HG03060 (cell line): ENCODE results near the gene ARHGAP24.
A peak's percentile ranks its signal among the peaks of the same experiment; 100 is the strongest.

Experiments used
- ATAC-seq: cut with Tn5 transposase; IDR thresholded peaks from one replicate; pipeline ENCODE4 v1.9.1; 2021; ENCODE audit warnings: low read depth, moderate number of reproducible peaks; ENCODE audit not compliant: unreplicated experiment

ARHGAP24 gene

GRCh38 chr4:85682391-85682790 is 207.4 kb downstream of the ARHGAP24 start:
- no peak for ATAC-seq

- no peak for ATAC-seq
Measured at GRCh38 chr4:85684676-85685075, 209.7 kb downstream of the ARHGAP24 start.

- no peak for ATAC-seq
Measured at GRCh38 chr4:85686398-85686797, 211.4 kb downstream of the ARHGAP24 start.

DNA sequence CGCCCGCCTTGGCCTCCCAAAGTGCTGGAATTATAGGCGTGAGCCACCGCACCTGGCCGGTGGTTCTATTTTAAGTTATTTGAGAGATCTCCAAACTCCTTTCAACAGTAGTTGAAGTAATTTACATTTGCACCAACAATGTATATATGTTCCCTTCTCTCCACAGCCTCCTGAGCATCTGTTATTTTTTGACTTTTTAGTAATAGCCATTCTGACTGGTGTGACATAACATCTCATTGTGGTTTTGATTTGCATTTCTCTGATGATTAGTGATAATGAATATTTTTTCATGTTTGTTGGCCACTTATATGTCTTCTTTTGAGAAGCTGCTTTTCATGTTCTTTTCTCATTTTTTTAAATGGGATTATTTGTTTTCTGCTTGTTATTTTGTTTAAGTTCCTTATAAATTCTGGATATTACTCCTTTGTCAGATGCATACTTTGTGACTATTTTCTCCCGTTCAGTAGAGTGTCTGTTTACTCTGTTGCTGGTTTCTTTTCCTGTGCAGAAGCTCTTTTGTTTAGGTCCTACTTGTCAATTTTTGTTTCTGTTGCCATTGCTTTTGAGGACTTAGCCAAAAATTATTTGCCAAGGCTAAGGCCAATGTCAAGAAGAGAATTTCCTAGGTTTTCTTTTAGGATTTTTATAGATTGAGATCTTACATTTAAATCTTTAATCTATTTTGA is 213.2 kb downstream of the ARHGAP24 start:
- ATAC-seq = no peak

GRCh38 chr4:85696661-85697060 is 221.7 kb downstream of the ARHGAP24 start:
- no peak for ATAC-seq

DNA sequence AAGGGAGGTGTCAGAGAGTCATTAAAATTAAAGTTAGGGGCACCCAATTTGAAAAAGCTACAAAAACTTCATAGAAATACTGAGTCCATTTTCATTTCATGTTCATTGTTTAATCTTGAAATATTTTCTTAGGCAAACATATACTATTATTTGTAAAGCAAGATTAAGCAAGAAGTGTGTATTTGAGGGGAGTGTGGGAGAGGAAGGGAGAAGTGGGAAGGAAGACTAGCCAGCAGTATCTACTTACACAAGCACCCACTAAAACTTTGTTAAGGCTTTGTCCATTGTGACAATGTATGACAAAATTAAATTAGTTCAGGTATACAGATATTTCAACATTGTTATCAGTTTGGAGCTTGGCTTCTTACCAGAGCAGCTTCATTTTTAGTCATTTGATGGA is 222.9 kb downstream of the ARHGAP24 start:
- ATAC-seq = no peak

DNA sequence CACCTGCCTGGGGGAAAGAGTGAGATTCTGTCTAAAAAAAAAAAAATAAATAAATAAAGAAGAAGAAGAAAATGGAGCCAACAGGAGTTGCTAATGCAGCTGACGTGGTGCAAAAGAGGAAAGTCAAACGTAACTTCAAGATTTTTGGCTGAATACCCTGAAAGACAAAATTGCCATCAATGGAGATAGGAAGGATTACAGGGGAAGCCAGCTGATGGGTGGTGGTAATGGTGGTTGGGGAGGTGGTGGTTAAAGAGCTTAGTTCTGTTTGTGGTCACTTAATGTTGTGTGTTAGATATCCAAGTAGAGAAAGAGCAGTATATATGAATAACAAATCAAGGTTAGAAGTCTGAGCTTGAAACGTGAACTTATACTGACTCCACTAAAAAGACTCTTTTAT is 225.4 kb downstream of the ARHGAP24 start:
- ATAC-seq = no peak

GRCh38 chr4:85701861-85702321 is 226.9 kb downstream of the ARHGAP24 start:
- ATAC-seq = peak; percentile 99

DNA sequence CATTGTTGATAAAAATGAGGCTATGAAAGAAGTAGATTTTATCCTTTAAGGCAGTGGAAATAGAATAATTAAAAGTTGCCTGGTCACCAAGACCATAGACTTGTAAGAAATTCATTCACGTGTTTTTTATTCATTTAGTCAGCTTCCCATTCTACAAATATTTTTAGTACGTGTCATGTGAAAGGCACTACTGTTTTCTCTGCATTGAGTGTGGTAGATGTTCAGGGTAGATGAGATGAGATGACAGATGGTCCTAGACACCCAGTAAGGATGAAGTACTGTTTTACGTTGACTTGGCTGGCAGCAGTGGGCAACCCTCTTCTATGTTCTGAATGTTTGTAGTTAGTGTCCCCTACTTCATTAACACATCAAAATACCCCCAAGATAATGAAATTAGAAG is 228.1 kb downstream of the ARHGAP24 start:
- ATAC-seq = no peak

- ATAC-seq = peak; percentile 89
Measured at GRCh38 chr4:85707611-85708010, 232.7 kb downstream of the ARHGAP24 start.

DNA sequence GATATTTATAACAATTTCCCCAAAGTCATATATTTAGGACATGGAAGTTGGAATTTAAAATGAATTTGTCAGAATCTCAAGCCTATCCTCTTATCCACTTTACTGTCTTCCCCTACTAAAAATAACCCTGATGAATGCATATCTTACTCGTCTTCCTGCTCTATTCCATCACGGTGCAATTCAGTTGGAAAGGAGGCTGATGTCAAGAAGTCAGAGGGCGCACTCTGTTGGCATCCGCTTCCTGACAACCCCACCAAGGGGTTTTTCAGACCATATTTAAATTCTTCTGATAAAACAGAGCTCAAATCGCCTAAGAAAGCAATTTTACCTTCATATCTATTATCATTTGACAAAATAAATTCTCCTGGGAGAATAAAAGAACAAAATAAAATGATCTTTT is 233.5 kb downstream of the ARHGAP24 start:
- ATAC-seq = no peak

DNA sequence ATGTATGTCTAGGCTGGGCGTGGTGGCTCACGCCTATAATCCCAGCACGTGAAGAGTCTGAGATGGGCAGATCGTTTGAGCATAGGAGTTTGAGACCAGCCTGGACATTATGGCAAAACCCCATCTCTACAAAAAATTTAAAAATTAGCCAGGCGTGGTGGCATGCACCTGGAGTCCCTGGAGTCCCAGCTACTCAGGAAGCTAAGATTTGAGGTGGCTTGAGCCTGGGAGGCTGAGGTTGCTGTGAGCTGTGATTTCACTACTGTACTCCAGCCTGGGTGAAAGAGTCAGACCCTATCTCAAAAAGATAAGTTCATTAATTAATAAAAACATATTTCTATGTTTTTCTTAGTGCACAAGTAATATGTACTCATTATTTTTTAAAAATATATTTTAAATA is 238.1 kb downstream of the ARHGAP24 start:
- ATAC-seq = no peak

- ATAC-seq = no peak
Measured at GRCh38 chr4:85715991-85716737, 241.2 kb downstream of the ARHGAP24 start.

GRCh38 chr4:85717351-85717750 is 242.4 kb downstream of the ARHGAP24 start:
- no peak for ATAC-seq

DNA sequence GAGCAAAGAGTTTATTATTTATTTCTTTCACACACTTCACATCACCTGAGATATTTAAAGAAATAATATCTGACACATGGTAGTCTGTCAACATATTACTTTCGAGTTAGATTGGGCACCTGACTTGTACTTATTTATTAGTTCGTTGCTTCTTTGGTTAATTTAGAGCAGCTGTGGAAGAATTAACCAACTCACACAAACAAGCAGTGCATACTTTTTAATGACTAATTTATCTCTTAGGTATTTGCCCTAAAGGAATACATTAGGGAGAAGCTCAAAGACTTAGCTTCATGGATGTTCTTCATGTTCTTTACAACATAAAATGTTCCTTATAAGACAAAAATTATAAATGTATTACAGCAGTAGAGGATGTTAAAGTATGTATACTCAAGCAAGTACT is 242.9 kb downstream of the ARHGAP24 start:
- ATAC-seq = no peak

GRCh38 chr4:85720735-85721134 is 245.8 kb downstream of the ARHGAP24 start:
- no peak for ATAC-seq

- no peak for ATAC-seq
Measured at GRCh38 chr4:85722401-85722800, 247.5 kb downstream of the ARHGAP24 start.

DNA sequence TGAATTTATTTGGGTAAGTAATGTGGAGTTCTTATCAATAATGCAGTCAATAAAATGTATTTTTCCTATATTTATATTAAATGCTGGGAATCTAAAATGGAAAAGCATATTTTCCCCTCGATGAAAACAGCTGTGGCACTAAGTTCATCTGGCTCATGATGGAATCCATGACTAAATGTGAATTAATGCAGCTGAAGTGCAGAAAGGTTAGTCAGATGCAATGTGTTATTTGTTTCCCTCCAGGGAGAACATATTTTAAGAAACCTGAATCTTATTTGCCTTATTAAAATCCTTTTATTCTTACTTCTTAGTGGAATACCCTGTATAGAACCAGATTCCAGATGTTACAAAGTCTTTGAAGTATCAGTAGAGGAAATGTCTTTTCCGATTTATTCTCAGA is 247.9 kb downstream of the ARHGAP24 start:
- ATAC-seq = no peak

- no peak for ATAC-seq
Measured at GRCh38 chr4:85724791-85725563, 250.0 kb downstream of the ARHGAP24 start.

DNA sequence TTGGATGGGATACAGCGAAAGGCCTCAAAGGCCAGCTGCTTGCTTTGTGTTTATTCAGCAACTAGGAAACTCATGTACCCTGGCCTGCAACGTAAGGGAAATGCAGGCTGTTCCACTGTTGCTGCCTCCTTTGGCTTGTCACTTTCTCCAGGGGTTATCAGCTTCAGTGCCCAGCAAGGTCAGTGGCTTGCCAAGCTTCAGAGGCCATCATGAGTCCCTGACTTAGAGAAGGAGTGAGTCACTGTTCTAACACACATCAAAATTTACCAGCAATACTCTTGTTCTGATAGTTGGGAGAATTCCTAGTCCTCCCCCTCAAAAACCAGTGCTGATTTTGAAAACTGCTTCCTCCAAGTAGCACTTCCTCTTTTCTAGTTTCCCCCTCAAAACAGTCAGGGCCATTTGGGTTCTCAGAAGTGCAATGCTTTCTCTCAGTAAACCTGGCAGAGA is 250.8 kb downstream of the ARHGAP24 start:
- peak; percentile 66 for ATAC-seq

DNA sequence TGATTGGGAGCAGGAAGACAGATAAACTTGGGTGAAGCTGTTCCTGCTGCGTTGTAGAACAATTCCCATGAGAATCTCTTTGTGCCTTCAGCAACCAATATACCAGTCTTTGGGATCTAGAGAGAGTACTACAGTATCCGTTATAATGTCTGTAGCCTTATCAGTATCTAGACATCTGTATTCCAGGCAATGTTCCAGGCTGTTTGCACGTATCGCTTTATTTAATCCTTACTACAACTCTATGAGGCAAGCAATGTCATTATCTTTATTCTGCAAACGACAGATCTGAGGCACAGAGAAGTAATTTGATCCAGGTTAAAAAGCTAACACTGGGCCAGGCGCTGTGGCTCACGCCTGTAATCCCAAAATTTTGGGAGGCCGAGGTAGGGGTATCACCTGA is 251.6 kb downstream of the ARHGAP24 start:
- no peak for ATAC-seq
